HG03469 (cell line): ENCODE data around the gene INTS15.
"Not testable (repeated sequence)": the region's sequence is repeated elsewhere in the genome, so short reads cannot be mapped to it uniquely, and the experiment has no call there.

Experiments used
- ATAC-seq: cut with Tn5 transposase; IDR thresholded peaks from one replicate; pipeline ENCODE4 v1.9.1; 2021; ENCODE audit warnings: mild to moderate bottlenecking, moderate library complexity, moderate number of reproducible peaks; ENCODE audit not compliant: unreplicated experiment

The INTS15 gene

GRCh38 chr7:6616854-6617643 is 27.2 kb downstream of the INTS15 start:
- ATAC-seq, result no peak

- ATAC-seq, result no peak
Measured at GRCh38 chr7:6618621-6619020, 28.8 kb downstream of the INTS15 start.

DNA sequence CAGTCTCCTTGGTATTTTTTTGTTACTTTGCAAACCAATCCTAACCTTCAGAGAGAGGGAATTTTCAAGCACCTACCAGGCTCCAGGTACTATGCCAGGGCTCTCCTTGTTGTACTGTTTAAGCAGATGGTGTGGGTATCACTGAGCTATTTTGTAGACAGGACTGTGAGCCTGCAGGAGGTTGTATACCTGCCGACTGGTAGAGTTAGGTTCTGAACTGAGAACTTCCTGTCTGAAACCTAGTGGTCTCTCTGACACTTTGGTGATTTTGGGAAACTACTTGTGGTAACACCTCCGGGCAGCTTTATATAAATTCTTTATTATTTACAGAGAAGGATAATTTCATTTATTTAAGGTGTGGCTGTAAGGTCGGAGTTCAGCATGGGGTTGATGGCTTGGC is 30.1 kb downstream of the INTS15 start:
- no peak for ATAC-seq

- no peak for ATAC-seq
Measured at GRCh38 chr7:6621195-6622133, 31.6 kb downstream of the INTS15 start.

DNA sequence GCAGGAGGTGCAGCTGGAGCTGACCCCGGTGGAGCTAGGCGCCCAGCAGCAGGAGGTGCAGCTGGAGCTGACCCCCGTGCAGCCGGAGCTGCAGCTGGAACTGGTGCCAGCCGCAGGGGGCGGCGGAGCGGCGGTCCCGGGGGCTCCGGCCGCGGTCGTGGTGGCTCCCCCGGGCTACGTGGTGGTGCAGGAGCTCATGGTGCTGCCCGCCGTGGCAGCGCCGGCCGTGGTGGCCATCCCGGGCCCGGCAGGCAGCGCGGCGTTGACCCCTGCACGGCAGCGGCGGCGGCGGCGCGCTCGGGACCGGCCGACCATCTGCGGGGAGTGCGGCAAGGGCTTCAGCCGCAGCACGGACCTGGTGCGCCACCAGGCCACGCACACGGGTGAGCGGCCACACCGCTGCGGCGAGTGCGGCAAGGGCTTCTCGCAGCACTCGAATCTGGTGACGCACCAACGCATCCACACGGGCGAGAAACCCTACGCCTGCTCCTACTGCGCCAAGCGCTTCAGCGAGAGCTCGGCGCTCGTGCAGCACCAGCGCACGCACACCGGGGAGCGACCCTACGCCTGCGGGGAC is 32.4 kb downstream of the INTS15 start:
- ATAC-seq, result no peak

DNA sequence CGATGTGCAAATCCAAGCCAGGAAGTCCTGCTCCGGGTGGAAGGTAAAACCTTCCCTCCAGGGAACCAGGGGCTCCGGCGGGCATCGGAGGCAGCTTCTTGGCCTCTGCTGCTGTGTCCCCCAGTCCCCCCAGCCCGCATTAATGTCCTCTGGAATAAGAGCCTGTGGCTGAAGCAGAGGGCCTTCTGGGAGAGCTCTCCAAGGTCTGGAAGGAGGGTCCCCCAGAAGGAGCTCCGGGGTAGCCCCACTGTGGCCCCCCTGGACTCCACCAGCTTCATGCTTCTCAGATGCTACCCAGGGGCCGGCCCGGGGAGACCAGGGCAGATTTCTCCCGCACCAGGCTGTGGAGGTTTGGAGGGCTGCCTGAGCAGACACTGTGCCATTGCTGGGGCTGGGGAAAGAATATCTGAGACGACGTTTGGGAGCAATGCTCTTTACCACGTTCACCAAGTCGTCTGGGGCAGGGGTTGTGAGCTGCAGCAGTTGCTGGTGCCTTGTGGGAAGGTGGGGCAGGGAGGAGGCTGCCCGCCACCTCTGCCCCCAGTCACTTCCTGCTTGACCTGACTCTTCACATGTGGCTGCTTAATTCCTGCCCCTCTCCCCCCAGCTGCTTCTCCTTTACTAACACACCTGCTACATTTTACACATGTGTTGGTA is 33.9 kb downstream of the INTS15 start:
- ATAC-seq, result no peak

- no peak for ATAC-seq
Measured at GRCh38 chr7:6624246-6624611, 34.4 kb downstream of the INTS15 start.

DNA sequence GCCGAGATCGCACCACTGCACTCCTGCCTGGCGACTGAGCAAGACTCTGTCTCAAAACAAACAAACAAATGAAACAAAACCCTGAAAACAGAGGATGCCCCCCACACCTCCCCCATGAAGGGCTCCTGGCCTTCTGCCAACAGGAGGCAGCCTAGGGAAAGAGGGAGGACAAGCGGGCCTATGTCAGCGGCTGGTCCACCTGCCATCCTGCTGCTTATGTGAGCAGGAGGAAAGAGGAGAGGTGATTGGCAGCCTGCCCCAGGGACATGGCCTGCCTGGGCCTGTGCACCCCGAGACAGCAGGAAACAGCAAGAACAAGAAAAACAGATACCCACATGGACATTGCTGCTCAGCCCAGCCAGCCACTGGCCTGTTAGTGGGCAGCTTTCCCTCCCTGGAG is 38.2 kb downstream of the INTS15 start:
- no peak for ATAC-seq

GRCh38 chr7:6630007-6630849 is 40.4 kb downstream of the INTS15 start:
- ATAC-seq, result no peak

- ATAC-seq, result no peak
Measured at GRCh38 chr7:6631605-6632004, 41.8 kb downstream of the INTS15 start.

DNA sequence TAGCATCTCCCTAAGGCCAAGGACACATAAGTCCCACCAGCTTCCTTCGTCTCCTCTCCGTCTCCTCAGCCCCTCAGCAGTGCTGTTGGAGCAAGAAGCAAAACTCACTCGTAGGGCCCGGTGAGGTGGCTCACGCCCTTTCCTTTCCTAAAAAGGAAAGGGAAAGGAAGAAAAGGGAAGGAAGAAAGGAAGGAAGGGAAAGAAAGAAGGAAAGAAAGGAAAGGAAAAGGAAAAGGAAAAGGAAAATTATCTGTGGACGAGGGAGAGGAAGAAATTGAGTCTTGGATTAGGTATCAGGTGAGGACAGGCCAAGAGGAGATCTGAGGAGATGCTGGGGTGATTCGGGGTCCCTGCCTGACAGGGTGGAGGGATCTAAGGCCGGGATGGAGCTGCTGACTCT is 44.2 kb downstream of the INTS15 start:
- ATAC-seq, result no peak

DNA sequence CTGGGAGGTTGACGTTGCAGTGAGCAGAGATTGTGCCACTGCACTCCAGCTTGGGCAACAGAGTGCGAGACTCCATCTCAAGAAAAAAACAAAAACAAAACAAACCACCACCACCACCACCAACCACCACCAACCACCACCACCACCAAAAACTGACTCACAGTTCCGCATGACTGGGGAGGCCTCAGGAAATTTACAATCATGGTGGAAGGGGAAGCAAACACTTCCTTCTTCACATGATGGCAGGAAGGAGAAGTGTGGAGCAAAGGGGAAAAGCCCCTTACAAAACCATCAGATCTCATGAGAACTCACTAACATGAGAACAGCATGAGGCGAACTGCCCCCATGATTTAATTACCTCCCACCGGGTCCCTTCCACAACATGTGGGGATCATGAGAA is 45.1 kb downstream of the INTS15 start:
- ATAC-seq, result not testable (repeated sequence)

GRCh38 chr7:6636741-6637543 is 47.1 kb downstream of the INTS15 start, which contains the start of gene ZNF316:
Gene ZNF316 (plus strand): TSS chr7:6637318. CDS start chr7:6642410, 5,092 bp downstream.
- peak; percentile 36 for ATAC-seq

DNA sequence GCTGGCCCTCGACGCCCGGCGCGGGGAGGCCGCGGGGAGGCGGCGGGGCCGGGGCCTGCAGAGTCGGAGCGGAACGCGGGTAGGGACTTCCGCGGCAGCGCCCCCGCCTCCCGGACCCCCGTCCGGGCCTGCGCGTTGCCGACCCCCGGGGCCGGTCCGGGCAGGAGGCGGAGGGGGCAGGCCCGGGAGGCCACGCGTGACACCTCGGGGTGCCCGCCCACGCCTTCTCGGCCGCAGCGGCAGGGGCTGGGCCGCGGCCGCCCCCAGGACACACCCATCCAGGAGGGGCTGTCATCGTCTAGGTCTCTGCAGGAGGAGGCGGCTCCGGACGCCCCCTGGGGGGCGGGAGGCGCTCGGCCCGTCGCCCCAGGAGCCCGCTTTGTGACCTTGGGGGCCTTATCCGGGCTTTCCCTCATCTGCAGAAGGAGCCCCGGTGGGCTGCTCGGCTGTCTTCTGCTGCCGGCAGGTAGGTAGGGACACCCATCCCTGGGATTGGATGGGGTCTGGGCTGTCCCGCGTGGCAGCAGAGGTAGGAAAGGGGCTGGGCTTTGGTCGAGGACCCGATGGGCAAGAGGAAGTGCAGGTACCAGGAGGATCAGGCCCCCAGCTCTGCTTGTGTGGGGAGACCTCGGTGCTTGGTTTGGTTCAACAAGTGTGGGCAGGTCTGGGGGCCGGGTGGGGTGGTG is 47.9 kb downstream of the INTS15 start:
- peak; percentile 59 for ATAC-seq

DNA sequence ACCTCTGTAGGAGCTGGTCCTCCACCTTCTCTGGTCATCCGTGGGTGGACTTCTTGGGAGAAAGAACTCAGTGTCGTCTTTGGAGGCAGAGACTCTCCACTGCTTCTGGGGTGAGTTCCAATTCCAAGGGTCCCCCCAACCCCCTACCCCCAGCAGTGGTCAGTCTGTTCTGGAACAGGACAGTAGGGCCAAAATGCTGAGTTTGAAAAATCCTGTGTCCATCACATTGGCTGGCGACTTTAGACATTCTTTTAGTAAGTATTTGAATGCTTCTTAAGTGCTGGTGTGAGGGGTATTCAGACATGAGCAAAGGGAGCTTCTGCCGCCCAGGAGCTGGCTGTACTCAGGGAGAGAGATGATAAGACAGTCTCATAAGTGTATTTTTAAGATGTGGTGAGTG is 49.2 kb downstream of the INTS15 start:
- no peak for ATAC-seq

GRCh38 chr7:6639627-6640026 is 49.8 kb downstream of the INTS15 start:
- ATAC-seq, result no peak

- no peak for ATAC-seq
Measured at GRCh38 chr7:6640246-6640721, 50.5 kb downstream of the INTS15 start.

DNA sequence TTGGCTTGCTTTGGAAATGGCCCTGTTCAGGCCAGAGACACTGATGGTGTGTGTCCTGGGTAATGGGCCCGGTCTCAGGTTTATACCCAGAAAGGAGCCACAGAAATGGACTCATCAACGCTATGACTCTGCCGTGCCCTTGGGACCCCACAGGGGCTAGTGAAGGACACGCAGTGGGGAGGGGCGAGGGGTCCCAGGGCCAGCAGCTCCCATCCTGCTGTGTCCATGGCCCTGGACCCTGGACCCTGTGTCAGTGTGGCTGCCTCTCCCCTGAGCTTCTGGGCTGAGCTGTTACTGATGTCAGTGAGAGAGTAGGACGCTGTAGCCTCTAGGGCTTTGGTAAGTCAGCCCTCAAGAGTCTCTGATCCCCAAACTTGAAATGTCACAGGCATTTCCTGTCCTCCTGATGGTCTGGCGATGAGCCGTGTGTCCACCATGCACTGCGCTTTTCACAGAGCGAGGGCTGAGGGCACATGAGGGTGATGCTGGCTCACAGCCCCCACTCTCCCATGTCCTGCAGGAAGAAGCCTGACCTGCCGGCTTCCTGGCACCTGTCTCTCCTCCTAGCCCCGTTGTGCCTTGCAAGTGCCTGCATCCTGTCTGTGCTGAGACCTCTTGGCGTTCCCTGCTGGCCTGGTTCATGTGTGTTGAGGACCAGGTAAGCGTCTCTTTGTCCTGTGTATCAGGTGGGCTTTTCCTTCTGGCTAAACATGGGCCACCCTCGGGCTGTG is 51.6 kb downstream of the INTS15 start:
- no peak for ATAC-seq
